T-helper 1 cell (primary cell): Measurements from ENCODE around the gene RIC8B.

Source experiments
- DNase-seq, 5 donors: peaks; one replicate each; pipeline ENCODE4 v3.0.0-alpha.2; 2012 to 2020

The RIC8B gene

DNA sequence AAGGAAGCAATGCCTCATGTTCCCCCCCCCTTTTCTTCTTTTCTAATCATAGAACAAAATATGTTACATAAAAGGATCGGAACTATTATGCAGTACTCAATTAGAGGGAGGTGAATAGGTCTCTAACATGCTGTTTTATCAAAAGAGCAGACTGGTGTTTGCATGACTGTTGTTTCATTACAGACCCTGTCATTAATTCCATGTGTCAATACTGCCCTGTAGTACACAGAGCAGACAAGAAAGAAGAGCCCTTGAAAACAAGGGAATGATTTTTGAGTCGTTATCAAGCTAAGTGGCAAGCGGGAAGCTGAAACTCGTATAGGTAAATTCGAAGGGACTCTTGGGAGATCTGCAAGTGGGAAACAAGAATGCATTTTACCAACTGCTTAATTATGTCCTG, 104.3 kb downstream of the RIC8B start:
- DNase-seq, result no peak

DNA sequence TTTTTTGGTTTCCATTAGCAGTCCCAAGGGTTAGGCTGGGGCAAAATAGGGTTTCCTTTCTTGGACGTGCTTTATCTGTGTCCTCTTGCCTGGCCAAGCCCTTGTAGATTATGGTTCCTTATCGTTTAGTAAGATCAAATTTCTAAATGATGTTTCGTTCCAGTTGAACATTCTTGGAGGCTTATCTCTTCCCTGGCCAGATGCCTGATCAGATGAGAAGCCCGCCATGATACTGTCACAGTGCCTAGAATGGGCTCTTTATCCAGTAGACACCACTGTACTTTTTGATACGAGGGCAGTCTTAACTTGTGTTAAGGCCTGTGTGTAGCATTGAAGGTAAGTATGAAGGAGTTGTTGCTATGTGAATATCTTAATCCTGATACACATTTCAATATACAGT, 105.1 kb downstream of the RIC8B start:
- no peak for DNase-seq

DNA sequence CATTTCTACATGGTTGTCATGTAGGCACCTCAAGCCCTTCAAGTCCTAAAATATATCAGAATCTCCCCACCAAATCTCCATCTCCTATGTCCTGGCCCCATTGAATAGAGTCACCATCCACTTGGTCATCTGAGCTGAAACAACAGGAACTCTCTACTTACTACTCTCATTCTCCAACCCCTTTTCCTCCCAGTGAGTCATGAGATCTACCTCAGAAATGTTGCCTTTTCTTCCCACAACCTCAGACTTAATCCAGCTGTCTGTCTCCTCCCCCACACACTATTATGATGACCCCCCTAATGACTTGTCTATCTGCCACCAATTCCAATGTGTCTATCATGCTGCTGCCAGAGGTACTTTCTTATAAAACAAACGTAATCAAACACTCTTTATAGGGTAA, 108.9 kb downstream of the RIC8B start:
- no peak for DNase-seq

DNA sequence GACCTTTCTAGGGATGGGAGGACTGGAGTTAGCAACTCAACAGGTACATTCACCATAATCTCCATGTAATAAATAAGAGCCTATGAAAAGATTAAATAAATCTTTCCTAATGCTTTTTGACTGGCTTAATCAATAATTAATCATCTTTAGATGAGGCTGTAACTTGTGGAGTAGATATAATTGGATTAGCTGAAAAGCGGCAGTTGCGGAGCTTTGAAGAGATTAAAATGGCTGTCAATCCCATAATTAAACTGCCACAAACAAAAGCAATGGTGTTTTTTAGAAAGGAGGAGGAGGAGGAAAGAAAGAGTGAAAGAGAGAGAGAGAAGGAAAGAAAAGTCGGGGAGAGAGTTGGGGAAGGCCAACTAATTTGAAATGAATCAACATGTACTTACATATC, 110.5 kb downstream of the RIC8B start:
- DNase-seq, result no peak

DNA sequence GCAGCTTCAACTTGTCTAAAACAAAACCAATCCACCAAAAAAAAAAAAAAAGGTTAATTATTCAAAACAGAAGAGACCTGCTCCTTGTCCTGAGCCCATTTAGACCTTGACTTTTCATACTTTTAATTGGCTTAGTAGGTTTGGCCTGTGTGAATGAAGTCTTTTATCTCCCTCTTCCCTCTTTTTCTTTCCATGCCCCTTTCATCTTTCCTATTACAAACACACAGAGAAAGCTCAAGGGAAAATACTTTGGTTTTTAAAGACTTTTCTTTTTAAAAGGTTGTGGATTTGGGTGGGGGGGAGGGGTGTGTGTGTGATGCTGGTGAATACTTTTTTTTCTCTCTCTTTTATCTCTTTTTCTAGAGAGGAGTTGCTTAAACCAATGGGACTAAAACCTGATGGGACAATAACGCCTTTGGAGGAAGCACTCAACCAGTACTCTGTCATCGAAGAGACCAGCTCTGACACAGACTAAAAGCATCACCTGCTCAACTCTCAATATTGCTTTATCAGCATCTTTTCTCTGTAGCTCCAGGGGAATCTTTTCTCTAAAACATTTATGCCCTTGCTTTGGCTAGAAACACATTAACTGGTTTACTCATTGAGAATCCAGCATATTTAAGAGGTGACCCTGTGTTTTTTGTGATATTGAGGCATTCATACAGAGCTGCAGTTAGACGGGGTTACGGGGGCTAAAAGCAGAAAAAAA, 111.2 kb downstream of the RIC8B start:
- DNase-seq, result no peak

DNA sequence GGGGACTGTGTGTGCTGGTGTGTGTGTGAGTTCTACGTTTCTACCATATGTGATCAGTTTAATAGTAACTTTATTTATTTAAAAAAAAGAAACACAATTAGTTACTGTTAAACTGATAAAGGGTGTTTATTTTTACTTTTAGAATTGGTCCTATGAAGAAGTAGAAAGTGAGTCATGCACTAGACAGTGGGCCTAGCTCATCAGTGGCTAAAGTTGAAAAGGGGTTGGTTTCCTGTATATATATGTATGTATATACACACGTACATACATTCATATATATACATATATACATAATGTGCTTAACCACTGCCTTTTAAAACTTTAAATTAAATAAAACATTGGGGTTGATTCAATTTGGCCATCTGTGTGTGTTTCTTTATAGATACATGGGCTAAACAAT, 112.5 kb downstream of the RIC8B start:
- DNase-seq, result no peak

DNA sequence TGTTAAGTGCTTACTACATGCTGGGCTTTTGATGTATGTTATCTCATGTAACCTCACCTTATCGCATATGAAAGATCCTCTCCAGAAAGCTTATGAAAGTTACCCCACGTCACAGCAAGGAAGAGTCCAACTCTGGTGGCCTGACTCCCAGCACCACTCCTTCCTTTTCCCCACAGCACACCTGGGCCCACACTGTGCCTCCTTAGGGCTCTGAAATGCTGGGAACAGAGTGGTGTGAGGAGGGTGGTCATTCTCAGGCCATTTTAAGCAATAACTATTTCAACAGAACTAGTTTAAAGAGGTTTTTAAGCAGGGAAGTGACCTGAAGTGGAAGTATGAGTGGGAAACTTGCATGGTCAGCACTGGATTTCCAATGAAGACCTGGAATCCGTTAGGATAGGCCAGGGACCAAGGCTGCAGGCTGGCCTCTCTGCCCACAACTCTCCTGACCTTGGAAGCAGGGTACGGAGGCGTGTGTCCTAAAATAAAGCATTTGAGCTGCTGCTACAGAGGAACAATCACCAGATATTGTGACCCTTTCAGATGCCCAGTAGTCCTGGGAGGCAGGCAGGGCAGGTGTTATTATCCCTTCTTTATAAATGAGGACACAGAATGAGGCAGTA, 114.0 kb downstream of the RIC8B start:
- DNase-seq, result no peak

DNA sequence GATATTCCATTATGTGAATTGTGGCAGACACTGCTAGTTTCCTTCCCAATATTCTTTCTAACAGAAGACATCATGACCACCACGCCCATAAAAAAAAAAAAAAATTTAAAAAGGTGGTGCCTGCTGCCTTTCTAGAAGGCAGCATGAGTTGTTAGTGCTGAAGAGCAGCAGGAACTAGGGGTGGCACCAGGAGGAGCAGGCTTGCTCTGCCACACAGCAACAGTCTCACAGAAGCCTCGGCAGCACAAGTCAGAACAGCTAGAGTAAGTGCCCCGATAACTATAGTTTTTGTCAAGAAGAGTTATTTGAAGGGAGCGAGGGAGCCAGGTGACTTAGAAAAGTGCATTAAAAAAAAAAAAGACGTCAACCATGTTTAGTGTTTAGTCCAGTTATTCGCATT, 114.8 kb downstream of the RIC8B start:
- no peak for DNase-seq

DNA sequence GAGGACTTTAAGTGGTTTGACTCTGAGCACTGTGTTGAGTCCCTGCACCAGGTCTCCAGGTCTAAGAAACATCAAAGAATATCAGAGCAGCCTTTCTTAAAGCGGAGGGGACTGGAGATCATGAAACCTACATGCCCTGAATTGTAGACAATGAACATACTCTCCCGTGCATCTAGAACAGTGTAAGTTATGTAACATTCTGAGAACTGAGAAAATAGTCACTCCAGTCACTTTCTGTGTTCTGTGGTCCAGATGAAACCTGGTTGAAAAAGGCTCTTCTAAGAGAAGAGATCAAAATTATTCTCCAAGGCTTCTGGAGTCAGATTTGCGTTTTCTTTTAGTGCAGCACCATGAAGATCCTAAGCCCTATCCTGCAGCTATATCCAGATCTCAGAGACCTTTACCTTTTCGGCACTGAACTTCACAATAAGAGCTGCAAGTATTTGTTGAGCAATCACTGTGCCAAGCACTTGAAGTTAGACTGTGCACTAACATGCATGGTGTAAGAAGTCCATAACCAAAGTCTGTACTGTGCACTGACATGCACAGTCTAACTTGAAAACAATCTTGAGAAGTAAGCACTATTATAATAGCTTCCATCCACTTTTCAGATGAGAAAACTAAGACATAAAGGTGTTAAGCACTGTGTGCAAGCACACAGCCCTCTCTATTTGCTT, 115.6 kb downstream of the RIC8B start:
- no peak for DNase-seq

DNA sequence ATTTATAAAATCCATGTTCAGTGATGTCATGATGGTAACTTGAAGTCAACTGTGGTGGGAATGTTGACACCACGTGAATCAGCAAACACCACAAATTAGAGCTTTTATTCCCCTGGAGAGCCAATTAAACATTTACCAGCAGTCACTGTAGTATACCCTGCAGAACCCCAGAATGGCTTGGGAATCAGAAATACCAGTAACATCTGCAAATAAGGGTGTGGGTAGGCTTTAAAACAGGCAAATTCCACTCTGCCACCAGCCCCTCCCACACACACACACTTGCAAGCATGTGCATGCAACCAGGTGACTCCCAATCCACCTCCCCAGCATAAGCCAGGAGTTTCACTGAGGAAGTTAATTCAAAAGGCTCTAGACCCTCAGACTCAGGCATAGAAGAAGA, 117.6 kb downstream of the RIC8B start:
- DNase-seq, result no peak

DNA sequence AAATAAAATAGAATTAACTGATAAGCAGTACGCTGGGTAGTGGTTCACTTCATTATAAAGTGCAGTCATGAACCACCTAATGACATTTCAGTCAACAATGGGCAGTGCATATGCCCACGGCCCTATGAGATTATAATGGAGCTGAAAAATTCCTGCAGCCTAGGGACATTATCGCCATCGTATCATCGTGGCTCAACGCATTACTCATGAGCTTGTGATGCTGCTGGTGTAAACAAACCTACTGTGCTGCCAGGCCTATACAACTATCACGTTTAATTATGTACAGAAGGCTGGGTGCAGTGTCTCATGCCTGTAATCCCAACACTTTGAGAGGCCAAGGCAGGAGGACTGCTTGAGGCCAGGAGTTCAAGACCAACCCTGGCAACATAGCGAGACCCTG, 119.0 kb downstream of the RIC8B start:
- no peak for DNase-seq

DNA sequence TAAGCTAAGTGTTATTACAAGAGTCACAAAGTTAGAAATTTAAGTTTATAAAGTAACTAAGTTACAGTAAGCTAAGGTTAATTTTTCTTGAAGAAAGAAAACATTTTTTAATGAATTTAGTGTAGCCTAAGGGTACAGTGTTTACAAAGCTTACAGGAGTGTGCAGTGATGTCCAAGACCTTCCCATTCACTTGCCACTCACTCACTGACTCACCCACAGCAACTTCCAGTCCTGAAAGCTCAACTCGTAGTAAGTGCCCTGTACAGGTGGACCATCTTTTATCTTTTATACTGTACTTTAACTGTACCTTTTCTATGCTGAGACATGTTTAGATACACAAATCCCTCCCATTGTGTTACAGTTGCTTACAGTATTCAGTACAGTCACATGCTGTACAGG, 120.3 kb downstream of the RIC8B start:
- DNase-seq, result no peak

DNA sequence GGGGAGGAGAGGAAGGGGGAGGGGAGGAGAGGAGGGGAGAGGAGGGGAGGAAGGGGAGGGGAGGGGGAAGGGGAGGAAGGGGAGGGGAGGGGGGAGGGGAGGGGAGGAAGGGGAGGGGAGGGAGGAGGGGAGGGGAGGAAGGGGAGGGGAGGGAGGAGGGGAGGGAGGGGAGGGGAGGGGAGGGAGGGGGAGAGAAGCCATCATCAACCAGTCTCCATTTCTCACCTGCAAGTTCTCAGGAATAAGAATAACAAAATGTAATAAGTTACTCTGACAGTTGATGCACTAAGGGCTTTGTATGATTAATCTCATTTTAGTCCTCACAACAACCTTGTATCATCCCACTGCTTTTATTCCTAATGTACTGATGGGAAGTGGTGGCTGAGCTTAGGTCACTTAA, 122.1 kb downstream of the RIC8B start:
- no peak for DNase-seq

DNA sequence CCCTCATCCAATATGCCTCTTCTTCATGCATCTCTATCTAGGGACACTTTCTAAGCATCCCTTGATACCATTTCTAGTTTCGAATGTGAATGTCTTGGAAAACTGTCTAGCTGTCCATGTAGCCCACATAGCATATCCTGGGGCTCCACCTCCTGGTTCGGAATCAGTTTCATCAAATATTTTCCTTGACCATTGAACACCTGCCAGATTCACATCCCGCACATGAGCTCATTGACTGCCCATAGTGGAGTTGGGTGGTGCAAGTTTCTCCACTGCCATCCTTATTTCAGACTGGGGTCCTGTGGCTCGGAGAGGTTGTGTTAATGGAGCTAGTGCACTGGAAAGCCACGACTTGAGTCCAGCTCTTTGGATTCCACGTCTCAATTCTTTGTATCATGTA, 122.6 kb downstream of the RIC8B start:
- DNase-seq, result no peak

DNA sequence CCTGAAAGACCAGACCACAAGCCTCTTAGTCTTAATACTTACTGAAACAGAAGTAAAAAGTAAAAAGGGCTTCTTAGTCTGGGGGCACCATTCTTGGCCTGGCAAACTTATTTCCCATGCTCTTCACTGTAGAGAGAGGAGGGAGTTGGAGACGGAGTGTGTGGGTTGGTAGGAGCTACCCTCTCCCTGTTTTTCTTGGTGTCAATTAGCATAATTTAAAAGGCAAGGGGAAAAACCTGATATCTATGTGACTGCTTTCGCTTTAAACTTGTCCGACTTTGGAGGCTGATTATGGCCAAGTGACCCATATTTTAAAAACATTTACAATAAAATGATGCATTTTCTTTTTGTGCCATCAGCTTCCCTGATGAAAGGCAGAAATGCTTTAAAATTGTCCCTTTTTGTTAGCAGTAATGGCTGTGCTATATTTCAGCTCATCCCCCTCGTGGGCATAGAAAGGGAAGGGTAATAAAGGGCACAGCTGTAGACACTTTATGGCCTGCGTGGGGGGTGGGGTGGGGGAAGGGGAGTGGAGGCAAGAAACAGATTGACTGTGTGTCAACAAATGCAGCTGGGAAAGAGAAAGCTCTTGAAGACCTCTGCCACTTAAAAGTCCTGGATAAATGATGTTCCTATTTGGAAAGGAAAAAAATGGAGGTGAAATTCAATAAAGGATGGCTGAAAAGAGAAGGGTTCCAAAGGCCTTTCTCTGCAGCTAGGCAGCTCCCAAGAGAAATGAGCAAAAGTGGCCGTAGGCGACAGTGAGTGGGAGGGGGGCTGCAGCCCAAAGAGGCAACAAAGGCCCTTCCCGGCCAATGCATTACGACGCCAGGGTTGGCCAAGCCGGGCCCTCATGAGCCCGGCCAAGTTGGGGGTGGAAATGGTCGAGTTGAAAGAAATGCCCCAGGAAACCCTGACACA, 123.8 kb downstream of the RIC8B start:
- DNase-seq, result no peak

DNA sequence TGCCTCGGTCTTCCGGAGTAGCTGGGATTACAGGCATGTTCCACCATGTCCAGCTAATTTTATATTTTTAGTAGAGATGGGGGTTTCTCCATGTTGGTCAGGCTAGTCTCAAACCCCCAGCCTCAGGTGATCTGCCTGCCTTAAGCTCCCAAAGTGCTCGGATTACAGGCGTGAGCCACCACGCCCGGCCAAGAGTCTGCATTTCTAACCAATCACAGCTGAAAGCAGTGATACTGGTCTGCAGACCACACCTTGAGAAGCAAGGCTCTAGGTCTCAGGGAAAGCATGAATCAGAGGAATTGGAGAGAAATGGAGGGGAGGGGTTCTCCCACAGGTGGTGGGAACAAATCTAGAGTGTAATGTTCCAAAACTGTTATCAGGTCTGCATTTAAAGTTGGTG, 126.1 kb downstream of the RIC8B start:
- DNase-seq, result no peak

DNA sequence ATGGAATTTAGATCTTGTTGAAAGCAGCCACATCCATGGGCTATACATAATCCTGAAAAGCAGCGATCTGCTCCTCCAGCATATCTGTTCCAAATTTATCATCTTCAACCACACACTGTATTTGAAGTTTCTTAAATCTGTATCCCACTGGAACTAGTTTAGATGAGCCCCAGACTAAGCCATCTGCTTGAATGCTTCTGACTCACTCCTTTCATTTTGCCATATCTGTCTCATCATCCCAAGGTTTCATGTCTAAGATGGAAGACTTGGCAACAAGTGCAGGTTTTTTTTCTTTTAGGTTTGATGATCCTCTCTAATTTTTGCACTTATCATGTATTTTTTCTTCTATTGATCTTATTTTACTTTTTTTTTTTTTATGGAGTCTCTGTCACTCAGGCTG, 126.8 kb downstream of the RIC8B start:
- no peak for DNase-seq

DNA sequence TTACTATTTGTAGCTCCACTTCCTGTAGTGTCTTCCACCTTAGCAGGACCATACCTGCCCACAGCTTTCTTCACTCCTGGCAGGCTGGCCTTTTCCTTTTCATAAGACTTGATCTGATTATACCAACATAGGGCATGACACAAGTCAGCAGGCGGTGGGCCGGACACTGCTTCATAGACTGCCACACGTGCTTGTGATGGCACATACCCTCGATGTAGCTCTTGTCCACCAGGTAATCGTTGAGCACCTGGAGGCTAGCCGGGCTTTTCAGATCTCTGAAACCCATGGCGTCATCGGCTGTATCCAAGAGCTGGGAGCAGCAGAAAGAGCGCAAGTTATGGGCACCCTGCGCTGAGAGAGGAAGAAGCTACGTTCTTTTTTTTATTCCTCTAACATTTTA, 127.6 kb downstream of the RIC8B start:
- no peak for DNase-seq

DNA sequence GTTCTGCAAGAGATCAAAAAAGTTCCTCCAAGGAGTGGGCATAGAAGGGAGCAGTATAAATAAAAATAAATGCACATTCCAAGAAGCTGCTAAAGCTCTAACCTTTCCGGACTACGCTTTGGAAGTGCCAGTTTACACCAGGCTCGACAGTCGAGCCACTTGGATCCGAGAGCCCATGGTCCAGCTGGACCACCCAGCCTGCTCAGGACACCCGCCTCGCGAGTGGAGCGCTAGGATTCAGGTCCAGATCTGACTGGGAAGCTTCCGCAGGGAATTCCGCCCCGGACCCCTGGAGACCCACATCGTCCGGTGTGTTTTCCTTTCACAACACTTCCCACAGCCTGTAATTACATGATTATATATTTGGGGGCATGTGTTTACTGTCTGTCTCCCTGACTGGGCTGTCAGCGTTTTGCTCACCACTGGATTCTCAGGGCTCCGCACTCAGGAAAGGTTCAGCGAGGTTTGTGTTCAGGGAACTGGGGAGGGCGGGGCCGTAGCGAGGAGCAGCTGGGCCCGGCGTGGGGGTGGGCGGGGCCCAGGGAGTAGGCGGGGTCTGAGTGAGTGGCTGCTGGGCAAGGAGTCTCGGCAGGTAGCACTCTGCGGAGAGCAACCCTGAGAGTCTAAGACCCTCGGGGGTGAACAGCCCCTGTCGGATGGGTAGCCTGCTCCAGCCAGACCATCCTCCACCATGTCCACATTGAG, 128.9 kb downstream of the RIC8B start:
- peak; percentile 52 to 68 (median 62) for DNase-seq

DNA sequence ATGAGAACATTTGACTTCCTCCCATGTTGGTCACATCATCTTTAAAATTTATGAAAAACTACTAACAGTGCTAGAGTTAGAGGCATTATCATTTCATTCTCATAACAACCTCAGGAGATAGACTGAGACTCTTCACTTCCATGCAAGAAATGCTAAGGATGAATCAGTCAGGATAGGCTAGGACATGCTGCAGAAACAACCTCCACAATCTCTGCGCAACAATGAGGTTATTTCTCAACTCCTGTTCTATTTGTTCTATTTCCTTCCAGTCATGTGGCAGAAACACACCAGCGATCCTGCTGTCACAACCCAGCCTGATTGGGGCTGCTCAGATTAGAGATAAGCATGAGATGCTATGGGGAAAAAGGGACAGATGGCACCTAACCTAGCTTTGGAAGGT, 132.2 kb downstream of the RIC8B start:
- no peak for DNase-seq

DNA sequence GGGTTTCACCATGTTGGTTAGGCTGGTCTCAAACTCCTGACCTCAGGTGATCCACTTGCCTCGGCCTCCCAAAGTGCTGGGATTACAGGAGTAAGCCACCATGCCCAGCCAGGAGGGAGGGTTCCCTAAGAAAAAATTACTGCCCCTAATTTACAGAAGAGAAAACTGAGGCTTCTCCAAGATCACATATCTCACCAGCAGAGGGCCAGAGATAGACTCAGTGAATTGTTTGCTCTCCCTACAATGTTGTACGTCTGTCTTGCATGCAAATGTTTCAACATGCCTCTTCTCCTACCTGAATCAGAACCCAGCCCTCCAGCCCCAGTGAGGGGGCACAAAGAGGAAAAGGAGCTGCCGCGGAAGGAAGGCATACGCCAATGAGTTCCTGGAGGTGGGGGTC, 132.9 kb downstream of the RIC8B start:
- DNase-seq, result no peak

DNA sequence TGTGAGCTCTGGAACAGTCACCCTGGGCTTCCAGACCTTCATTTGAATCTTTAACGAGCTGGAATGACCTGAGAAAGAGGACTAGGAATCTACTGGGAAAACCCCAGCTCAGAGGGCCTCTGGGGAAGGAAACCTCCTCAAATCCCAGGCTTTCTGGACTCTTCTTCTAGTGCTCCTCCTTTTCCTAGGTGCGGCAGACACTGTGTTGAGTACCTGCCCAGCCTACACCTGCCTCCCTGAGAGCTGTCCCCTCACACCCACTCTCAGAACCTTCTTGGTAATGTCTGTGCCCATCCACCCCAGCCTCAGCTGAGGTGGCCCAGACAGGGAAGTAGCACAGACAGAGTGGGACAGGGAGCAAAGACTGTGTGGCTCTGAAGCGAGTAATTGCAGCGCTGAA, 133.4 kb downstream of the RIC8B start:
- no peak for DNase-seq

DNA sequence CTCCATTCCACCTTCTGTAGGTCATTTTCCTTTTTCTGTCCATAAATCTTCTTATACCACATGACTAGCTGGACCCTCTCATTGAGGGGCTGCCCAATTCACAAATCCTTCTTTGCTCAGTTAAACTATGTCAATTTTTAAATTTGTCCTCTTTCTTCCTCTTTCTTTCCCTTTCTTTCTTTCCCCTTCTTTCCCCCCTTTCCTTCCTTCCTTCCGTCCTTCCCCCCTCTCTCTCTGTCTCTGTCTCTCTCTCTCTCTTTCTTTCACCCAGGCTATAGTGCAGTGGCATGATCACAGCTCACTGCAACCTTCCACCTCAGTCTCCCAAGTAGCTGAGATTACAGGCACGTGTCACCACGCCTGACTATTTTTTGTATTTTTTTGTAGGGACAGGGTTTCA, 134.1 kb downstream of the RIC8B start:
- DNase-seq, result no peak
